SK-N-SH (cell line): Measurements from ENCODE around the gene TRPC5OS. TPM values are rescaled to one million over a fixed set of nuclear protein-coding genes. Genes with fewer than 3 reads are reported as not detected.

Source experiments
- CTCF ChIA-PET: fragments of 300-600, 350-600 bp; formaldehyde crosslinking; extraction: SDS; loops from one replicate; lab custom pipeline; 2021; lab: Yijun Ruan, JAX
- POLR2A ChIA-PET: fragments of 350-600 bp; sonication (Branson Sonifier 250); formaldehyde crosslinking; extraction: SDS; loops from one replicate; lab custom pipeline; 2020; ENCODE audit warnings: antibody characterized with exemption, inconsistent platforms; lab: Yijun Ruan, JAX
- DNase-seq: peaks from one replicate; pipeline ENCODE4 v3.0.0; 2012
- H2AFZ ChIP-seq: fragments of 200-600 bp; sonication (generic); 2 replicates; pipeline ENCODE4 v1.8.1; 2016; ENCODE audit warnings: antibody characterized with exemption, mild to moderate bottlenecking, low read depth
- H3F3A ChIP-seq: fragments of 200-600 bp; sonication (generic); replicated peaks from 2 replicates; pipeline ENCODE3; 2016; ENCODE audit warnings: antibody characterized with exemption, mild to moderate bottlenecking; ENCODE audit not compliant: insufficient read depth
- H3K27ac ChIP-seq, 2 experiments: fragments of 200-500 bp in 1 of 2; fragments of 200-600 bp in 1 of 2; sonication (Bioruptor generic) in 1 of 2; sonication (generic), shearing (Covaris generic) in 1 of 2; 2 replicates each; pipeline versions ENCODE4 v1.5.1 to v1.6.1; 2014 to 2016; ENCODE audit warnings: low read depth in 2 of 2, inconsistent platforms in 1 of 2, low read length in 1 of 2, mild to moderate bottlenecking in 1 of 2, mixed read lengths in 1 of 2
- H3K27me3 ChIP-seq: fragments of 200-600 bp; sonication (generic), shearing (Covaris generic); 2 replicates; pipeline ENCODE4 v1.6.1; 2016; ENCODE audit warnings: mixed run types; ENCODE audit not compliant: insufficient read depth
- H3K36me3 ChIP-seq, 2 experiments: fragments of 200-500 bp in 1 of 2; fragments of 200-600 bp in 1 of 2; sonication (Bioruptor generic) in 1 of 2; sonication (generic) in 1 of 2; replicated peaks in 1 of 2; 2 replicates each; pipeline versions ENCODE3 to v1.5.1; 2014 to 2016; ENCODE audit warnings: low read length in 1 of 2, mild to moderate bottlenecking in 1 of 2; ENCODE audit not compliant: insufficient read depth in 2 of 2, control insufficient read depth in 1 of 2
- H3K4me1 ChIP-seq, 2 experiments: fragments of 200-500 bp in 1 of 2; fragments of 200-600 bp in 1 of 2; sonication (Bioruptor generic) in 1 of 2; sonication (generic), shearing (Covaris generic) in 1 of 2; 2 replicates each; pipeline versions ENCODE4 v1.5.1 to v1.6.1; 2014 to 2016; ENCODE audit warnings: low read depth in 1 of 2, low read length in 1 of 2, mixed run types in 1 of 2; ENCODE audit not compliant: insufficient read depth in 2 of 2, control insufficient read depth in 1 of 2
- H3K4me2 ChIP-seq: fragments of 200-600 bp; sonication (generic), shearing (Covaris generic); 2 replicates; pipeline ENCODE4 v1.6.1; 2017; ENCODE audit warnings: mixed run types
- H3K4me3 ChIP-seq, 2 experiments: fragments of 200-500 bp in 1 of 2; fragments of 200-600 bp in 1 of 2; sonication (Bioruptor generic) in 1 of 2; sonication (generic), shearing (Covaris generic) in 1 of 2; 2 replicates each; pipeline versions ENCODE4 v1.5.1 to v1.8.1; 2014 to 2016; ENCODE audit warnings: low read depth in 2 of 2, inconsistent platforms in 1 of 2, low read length in 1 of 2, mild to moderate bottlenecking in 1 of 2, mixed read lengths in 1 of 2, moderate library complexity in 1 of 2
- H3K79me2 ChIP-seq: fragments of 200-600 bp; sonication (generic); 2 replicates; pipeline ENCODE4 v1.8.1; 2017; ENCODE audit warnings: mild to moderate bottlenecking; ENCODE audit not compliant: insufficient read depth
- H3K9ac ChIP-seq: fragments of 200-600 bp; sonication (generic); 2 replicates; pipeline ENCODE4 v1.6.1; 2017; ENCODE audit warnings: mixed run types
- H3K9me2 ChIP-seq: fragments of 200-600 bp; sonication (generic); 2 replicates; pipeline ENCODE4 v1.6.1; 2017; ENCODE audit warnings: mixed run types
- H3K9me3 ChIP-seq: fragments of 200-600 bp; sonication (generic); 2 replicates; pipeline ENCODE4 v1.6.1; 2017; ENCODE audit warnings: mixed run types, mild to moderate bottlenecking, moderate library complexity
- H4K20me1 ChIP-seq: fragments of 200-600 bp; sonication (generic); 2 replicates; pipeline ENCODE4 v1.6.1; 2017; ENCODE audit warnings: mild to moderate bottlenecking, mixed run types; ENCODE audit not compliant: insufficient read depth
- CHD2 ChIP-seq: fragments of 150-350 bp; IDR thresholded peaks from 2 replicates; pipeline ENCODE4 v1.6.1; 2018; ENCODE audit warnings: low read length; ENCODE audit not compliant: partially characterized antibody
- ELF1 ChIP-seq: IDR thresholded peaks from 2 replicates; pipeline ENCODE4 v1.4.0; 2012
- EP300 ChIP-seq, 2 experiments: IDR thresholded peaks; 2 replicates each; pipeline versions ENCODE4 v1.4.0 to v1.6.1; 2012; ENCODE audit warnings: borderline replicate concordance in 1 of 2, low read depth in 1 of 2, low read length in 1 of 2
- FOXJ3 ChIP-seq: sonication (generic); formaldehyde crosslinking; IDR thresholded peaks from 2 replicates; pipeline ENCODE4 v1.5.1; 2020; ENCODE audit warnings: mild to moderate bottlenecking, missing genetic modification reagents
- JUND ChIP-seq: IDR thresholded peaks from 2 replicates; pipeline ENCODE4 v1.4.0; 2012
- MXI1 ChIP-seq: IDR thresholded peaks from 2 replicates; pipeline ENCODE4 v1.6.1; 2012; ENCODE audit warnings: mild to moderate bottlenecking, low read depth, low read length, improper control_type of control experiment
- NFIC ChIP-seq: IDR thresholded peaks from 2 replicates; pipeline ENCODE4 v1.4.0; 2012; ENCODE audit warnings: borderline replicate concordance
- PBX3 ChIP-seq: IDR thresholded peaks from 2 replicates; pipeline ENCODE4; 2012
- RAD21 ChIP-seq: IDR thresholded peaks from 2 replicates; pipeline ENCODE4 v1.6.1; 2012; ENCODE audit warnings: mild to moderate bottlenecking, low read length
- REST ChIP-seq: IDR thresholded peaks from 2 replicates; pipeline ENCODE4 v1.6.1; 2012; ENCODE audit warnings: mild to moderate bottlenecking, low read depth, low read length, moderate library complexity
- TAF1 ChIP-seq: IDR thresholded peaks from 2 replicates; pipeline ENCODE4 v1.6.1; 2012; ENCODE audit warnings: low read depth, mild to moderate bottlenecking, low read length, moderate library complexity, borderline replicate concordance
- USF1 ChIP-seq: IDR thresholded peaks from 2 replicates; pipeline ENCODE4 v1.4.0; 2012; ENCODE audit warnings: low read depth, borderline replicate concordance
- whole genome bisulfite sequencing: methylation state at CpG from one replicate; pipeline ENCODE4 v1.1.6; 2017; ENCODE audit warnings: low lambda C conversion rate; 5-methylcytosine and 5-hydroxymethylcytosine counted together
- polyA plus RNA-seq, 3 experiments: library from polyadenylated mRNA; depleted of rRNA; stranded (reverse); fragments of >200 nt; gene quantifications; 2 replicates each; pipeline ENCODE4 v1.2.3, GENCODE V29; 2012

The TRPC5OS gene
- polyA plus RNA-seq, 1 of the 3 experiments (the other 2 are of a cell fraction): not detected

- H3K9ac ChIP-seq: no peak overlapping the region
- no peak for DNase-seq
- CTCF ChIA-PET: interaction anchor here (1.3 kb wide), 1 partner anchor 24 kb away, joined by 3 read pairs; no protein-coding TSS in a partner anchor
Measured at GRCh38 chrX:111847491-111848133, 28.4 kb upstream of the TRPC5OS start.

More at GRCh38 chrX:111847491-111848133, 28.4 kb upstream of the TRPC5OS start:
- Histone ChIP-seq H3K27me3 (peaks cover 22% of the 10 kb centered on the region; the same call in 1 of the 2 replicates), H3K9me2 (no peaks in the 10 kb centered on the region), H3K4me2 (no peak overlapping the region), H3K4me1 (no peaks in the 10 kb centered on the region), H3K4me3 (no peak overlapping the region), H3K36me3 (no peaks in the 10 kb centered on the region), H3K9me3 (no peaks in the 10 kb centered on the region), H2AFZ (no peak overlapping the region), H4K20me1 (no peaks in the 10 kb centered on the region)
- 6% methylated on average over 2 of the region's 4 CpGs for WGBS
- TF ChIP-seq REST (no peak), PBX3 (no peak), RAD21 (no peak), ELF1 (no peak), TAF1 (no peak), USF1 (no peak), JUND (no peak), MXI1 (no peak), FOXJ3 (CRISPR knock-in tag) (no peak), EP300 (IDR thresholded peaks at IDR 0.05; ENCODE audit: borderline replicate concordance in 1 of 2, low read depth in 1 of 2, low read length in 1 of 2) (no peak), NFIC (no peak), CHD2 (no peak)
- TF ChIP-seq, all 33 proteins: peak for 0
- Histone ChIP-seq H3F3A (no peaks in the 10 kb centered on the region), H3K79me2 (no peaks in the 10 kb centered on the region), H3K27ac (no peak overlapping the region)
- POLR2A ChIA-PET: no interaction called here
